Breast epithelium (tissue), 4 donors: ENCODE measurements around the gene RAB6A. TPM values are rescaled to one million over a fixed set of nuclear protein-coding genes. Genes with fewer than 3 reads are reported as not detected.

Experiments
- DNase-seq, 2 donors: peaks; one replicate each; pipeline ENCODE4 v3.0.0-alpha.2; 2019; ENCODE audit warnings: low spot score in 2 of 2
- H3K27ac ChIP-seq, 2 donors: fragments of 200-600 bp; sonication (generic) in 1 of 2; one replicate each; pipeline ENCODE4 v1.5.1; 2016 to 2019; ENCODE audit warnings: mild to moderate bottlenecking in 1 of 2
- H3K27me3 ChIP-seq, 2 donors: fragments of 200-600 bp; sonication (generic) in 1 of 2; one replicate each; pipeline versions ENCODE4 v1.5.1 to v1.6.0; 2017 to 2019; ENCODE audit warnings: control low read depth in 1 of 2, mild to moderate bottlenecking in 1 of 2
- H3K36me3 ChIP-seq: fragments of 200-600 bp; one replicate; pipeline ENCODE4 v1.5.1; 2019
- H3K4me1 ChIP-seq, 2 donors: fragments of 200-600 bp; sonication (generic); one replicate each; pipeline ENCODE4 v1.5.1; 2016 to 2019; ENCODE audit warnings: control low read depth in 1 of 2
- H3K4me3 ChIP-seq, 3 donors: fragments of 200-600 bp; sonication (generic); 1 replicate in 2 of 3; 2 replicates in 1 of 3; pipeline ENCODE4 v1.5.1; 2016 to 2019; ENCODE audit warnings: mild to moderate bottlenecking in 3 of 3, moderate library complexity in 2 of 3
- H3K9me3 ChIP-seq, 2 donors: fragments of 200-600 bp; sonication (generic) in 1 of 2; one replicate each; pipeline ENCODE4 v1.5.1; 2016 to 2019; ENCODE audit warnings: control low read depth in 1 of 2
- POLR2A ChIP-seq: fragments of 450-650 bp; IDR thresholded peaks from one replicate; pipeline ENCODE4 v1.6.1; 2016; ENCODE audit warnings: antibody characterized with exemption, mild to moderate bottlenecking, moderate library complexity
- POLR2AphosphoS5 ChIP-seq, 3 donors: sonication (generic); formaldehyde crosslinking; IDR thresholded peaks; one replicate each; pipeline ENCODE4 v1.6.1; 2017; ENCODE audit warnings: antibody characterized with exemption in 3 of 3
- intact Hi-C: fragments of 100-400 bp; cut with DNase I; formaldehyde crosslinking; loops from one replicate; pipeline ENCODE4 v1.15.1; 2023; ENCODE audit warnings: low total_unique reads
- total RNA-seq, 3 donors: library from RNA; depleted of rRNA; stranded (reverse); fragments of >200 nt; gene quantifications; one replicate each; pipeline ENCODE4 v1.1.0, GENCODE V29; 2016
- TF ChIP-seq, protein P1 (sequence below), 3 donors: fragments of 450-650 bp; IDR thresholded peaks; one replicate each; pipeline ENCODE4 v1.5.1; 2016 to 2017; ENCODE audit warnings: antibody characterized with exemption in 3 of 3, mild to moderate bottlenecking in 3 of 3, moderate library complexity in 3 of 3

The RAB6A gene
- total RNA-seq, 3 donors from 2014 or later: 79.6 to 119 (median 102) TPM

DNA sequence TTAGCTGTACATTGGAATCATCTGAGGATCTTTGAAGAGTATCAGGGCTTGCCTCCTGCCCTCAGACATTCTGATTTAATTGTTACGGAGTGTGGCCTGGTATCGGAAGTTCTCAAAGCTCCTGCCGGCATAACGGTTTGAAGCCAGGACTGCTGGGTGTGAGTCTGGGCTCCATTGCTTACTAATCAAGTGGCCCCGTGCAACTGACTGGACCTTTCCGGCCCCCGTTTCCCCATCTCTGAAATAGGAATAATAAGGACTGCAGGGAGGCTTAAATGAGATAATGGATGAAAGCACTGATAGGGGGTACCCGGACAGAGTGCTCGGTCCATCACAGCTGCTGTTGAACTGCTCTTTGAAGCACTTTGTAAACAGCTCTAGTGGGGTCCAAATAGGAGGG, 112.8 kb downstream of the RAB6A start:
- H3K36me3 ChIP-seq: no peaks in the 10 kb centered on the region
- intact Hi-C loops: loop anchor here (10.0 kb wide), 1 partner anchor 223 kb away; no protein-coding TSS in a partner anchor
- H3K4me1 ChIP-seq: no peaks in the 10 kb centered on the region
- peak overlapping the region in 1 of 3 donors; percentile 48 for H3K4me3 ChIP-seq
- H3K9me3 ChIP-seq: no peaks in the 10 kb centered on the region
- no peak for DNase-seq
- TF ChIP-seq POLR2AphosphoS5 (IDR thresholded peaks at IDR 0.05) (no peak), POLR2A (no peak)
- TF ChIP-seq, protein P1, sequence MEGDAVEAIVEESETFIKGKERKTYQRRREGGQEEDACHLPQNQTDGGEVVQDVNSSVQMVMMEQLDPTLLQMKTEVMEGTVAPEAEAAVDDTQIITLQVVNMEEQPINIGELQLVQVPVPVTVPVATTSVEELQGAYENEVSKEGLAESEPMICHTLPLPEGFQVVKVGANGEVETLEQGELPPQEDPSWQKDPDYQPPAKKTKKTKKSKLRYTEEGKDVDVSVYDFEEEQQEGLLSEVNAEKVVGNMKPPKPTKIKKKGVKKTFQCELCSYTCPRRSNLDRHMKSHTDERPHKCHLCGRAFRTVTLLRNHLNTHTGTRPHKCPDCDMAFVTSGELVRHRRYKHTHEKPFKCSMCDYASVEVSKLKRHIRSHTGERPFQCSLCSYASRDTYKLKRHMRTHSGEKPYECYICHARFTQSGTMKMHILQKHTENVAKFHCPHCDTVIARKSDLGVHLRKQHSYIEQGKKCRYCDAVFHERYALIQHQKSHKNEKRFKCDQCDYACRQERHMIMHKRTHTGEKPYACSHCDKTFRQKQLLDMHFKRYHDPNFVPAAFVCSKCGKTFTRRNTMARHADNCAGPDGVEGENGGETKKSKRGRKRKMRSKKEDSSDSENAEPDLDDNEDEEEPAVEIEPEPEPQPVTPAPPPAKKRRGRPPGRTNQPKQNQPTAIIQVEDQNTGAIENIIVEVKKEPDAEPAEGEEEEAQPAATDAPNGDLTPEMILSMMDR (IDR thresholded peaks at IDR 0.05): no peak
- peak overlapping the region; percentile 48 to 71 for H3K27ac ChIP-seq
- no peaks in the 10 kb centered on the region for H3K27me3 ChIP-seq

DNA sequence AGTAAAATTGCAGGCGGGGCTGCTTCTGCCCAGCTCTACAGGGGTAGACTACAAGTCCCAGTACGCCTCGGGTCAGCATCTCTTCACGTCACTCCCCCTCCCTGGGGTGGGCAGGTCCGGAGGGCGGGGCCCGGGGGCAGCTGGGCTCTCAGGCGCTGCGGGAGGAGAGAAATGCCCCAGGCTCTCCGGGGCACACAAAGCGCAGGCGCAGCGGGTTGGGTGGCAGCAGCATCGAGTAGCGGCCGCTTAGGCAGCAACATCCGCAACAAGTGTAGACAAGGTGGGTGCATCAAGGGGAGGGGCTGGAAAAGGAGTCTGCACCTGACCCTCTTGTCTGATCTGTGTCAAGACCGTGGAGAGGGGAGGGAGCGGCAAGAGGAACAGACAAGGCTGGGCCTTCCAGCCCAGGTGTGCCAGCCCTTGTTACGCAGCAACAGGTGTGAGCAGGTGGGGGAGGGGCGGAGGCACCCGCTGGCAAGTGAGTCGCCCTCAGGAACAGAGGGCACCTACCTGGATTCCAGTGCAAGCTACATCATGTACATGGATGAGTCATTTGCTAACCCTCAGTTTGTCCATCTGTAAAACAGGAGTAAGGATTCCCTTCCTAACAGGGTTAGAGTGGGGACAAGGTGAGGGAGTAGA, 113.3 kb downstream of the RAB6A start:
- H3K4me1 ChIP-seq: no peaks in the 10 kb centered on the region
- H3K27ac ChIP-seq: peak overlapping the region; percentile 48 to 71
- peak; percentile 63 to 83 for DNase-seq
- peak overlapping the region in 2 of 3 donors; percentile 48 to 60 for H3K4me3 ChIP-seq
- no peaks in the 10 kb centered on the region for H3K27me3 ChIP-seq
- intact Hi-C loops: loop anchor here (10.0 kb wide), 1 partner anchor 223 kb away; no protein-coding TSS in a partner anchor
- no peaks in the 10 kb centered on the region for H3K9me3 ChIP-seq
- TF ChIP-seq, protein P1 (IDR thresholded peaks at IDR 0.05): no peak
- TF ChIP-seq POLR2A (no peak), POLR2AphosphoS5 (IDR thresholded peaks at IDR 0.05) (no peak)
- no peaks in the 10 kb centered on the region for H3K36me3 ChIP-seq

DNA sequence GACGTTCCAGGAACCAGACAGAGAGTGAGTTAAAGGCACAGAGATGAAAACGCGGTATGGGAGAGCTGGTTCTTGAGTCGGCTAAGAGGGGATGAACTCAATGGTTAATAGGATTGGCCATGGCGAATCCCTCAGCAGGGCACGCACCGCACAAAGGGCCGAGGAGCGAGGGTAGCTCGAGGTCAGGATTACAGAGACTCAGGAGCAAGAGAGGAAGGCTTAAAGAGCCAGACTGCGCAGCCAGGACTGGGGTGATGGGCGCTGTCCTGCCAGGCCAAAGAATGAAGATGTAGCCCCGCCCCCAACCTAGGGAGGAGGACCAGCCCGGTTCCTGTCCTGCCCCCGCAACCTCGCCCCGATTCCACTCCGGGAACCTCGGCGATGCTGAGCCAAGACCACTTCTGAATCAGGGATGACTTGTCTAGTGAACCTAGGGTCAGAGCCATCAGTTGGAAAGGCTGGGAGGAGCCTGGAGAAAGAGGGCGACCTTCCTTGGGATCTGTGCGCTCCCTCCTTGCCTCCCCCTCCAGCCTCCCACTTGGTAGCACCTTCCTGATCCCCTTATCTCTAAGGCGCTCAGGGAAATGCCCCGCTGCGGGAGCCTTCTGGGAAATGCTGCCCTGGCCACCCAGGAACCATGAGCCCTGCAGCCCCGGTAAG, 114.8 kb downstream of the RAB6A start, which contains the start of gene PLEKHB1:
PLEKHB1 (plus strand) TSS at position 610 of the 660 bp plus-strand sequence; CDS start at position 638, 28 bp downstream.
- Histone ChIP-seq H3K4me1 (no peaks in the 10 kb centered on the region), H3K4me3 (peak within 1 kb of the TSS in 2 of 3 donors; percentile 48 to 60), H3K27ac (peak within 1 kb of the TSS; percentile 48 to 71), H3K9me3 (no peaks in the 10 kb centered on the region), H3K36me3 (no peaks in the 10 kb centered on the region), H3K27me3 (no peaks in the 10 kb centered on the region)
- DNase-seq: no peak
- intact Hi-C loops: loop anchor here (10.0 kb wide), 1 partner anchor 221 kb away; no protein-coding TSS in a partner anchor
- TF ChIP-seq POLR2AphosphoS5 (IDR thresholded peaks at IDR 0.05) (no peak), POLR2A (no peak)
- TF ChIP-seq, protein P1 (IDR thresholded peaks at IDR 0.05): no peak

DNA sequence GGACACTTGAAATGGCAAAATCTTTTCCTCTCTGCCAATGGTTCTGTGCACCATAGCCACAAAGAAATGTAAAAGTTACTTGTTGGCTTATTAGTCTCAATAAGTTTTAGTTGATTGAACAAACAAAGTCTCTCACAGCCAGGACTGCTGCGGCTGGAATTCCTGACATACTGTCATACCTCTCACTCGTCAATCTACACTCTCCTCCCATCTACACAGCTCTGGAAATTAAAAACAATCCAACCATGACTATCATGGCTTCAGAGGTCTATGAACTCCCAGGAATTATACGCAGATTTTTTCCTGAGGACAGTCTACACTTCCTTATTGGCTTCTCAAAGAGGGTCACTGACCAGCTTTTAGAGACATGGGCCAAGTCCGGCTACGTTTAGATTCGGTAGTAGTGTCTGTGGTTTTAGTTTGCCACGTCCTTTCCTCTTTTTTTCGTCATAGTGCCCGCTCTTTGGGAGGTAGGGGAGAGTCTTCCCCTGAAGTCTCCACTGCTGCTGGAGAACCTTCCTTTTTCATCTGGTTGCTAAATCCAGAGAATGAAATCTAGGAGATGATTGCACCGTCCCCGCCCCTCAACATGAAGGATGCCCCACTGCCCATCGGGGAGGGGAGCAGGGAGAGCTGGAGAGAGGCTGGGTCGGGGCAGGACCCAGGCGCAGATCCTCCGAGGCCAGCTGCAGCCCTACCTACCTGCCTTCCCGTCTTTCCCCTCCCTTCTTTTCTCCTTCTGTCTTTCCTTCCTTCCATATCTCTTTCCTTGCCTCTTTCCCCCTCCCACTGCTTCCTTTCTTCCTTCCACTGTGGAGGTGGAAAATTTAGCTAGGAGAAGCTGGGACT, 115.5 kb downstream of the RAB6A start:
- H3K27me3 ChIP-seq: no peaks in the 10 kb centered on the region

More for the DNA sequence above, 115.5 kb downstream of the RAB6A start:
- H3K9me3 ChIP-seq: no peaks in the 10 kb centered on the region
- peak overlapping the region in 1 of 3 donors; percentile 35 for H3K4me3 ChIP-seq
- H3K36me3 ChIP-seq: no peaks in the 10 kb centered on the region
- no peak for DNase-seq
- TF ChIP-seq, protein P1 (IDR thresholded peaks at IDR 0.05): no peak
- TF ChIP-seq POLR2AphosphoS5 (IDR thresholded peaks at IDR 0.05) (no peak), POLR2A (no peak)
- no peak overlapping the region for H3K27ac ChIP-seq
- intact Hi-C loops: loop anchor here (10.0 kb wide), 1 partner anchor 221 kb away; no protein-coding TSS in a partner anchor
- H3K4me1 ChIP-seq: no peaks in the 10 kb centered on the region
